Osteocyte (in vitro differentiated cells): ENCODE measurements around the gene MRTFA. TPM values are rescaled to one million over a fixed set of nuclear protein-coding genes. Genes with fewer than 3 reads are reported as not detected.

Experiments used
- DNase-seq: peaks from one replicate; pipeline ENCODE4 v3.0.0; 2021; ENCODE audit warnings: mixed read lengths; ENCODE audit not compliant: unreplicated experiment; ENCODE audit errors: extremely low spot score
- H3K27ac Mint-ChIP-seq: one replicate; pipeline ENCODE4 v1.8.0; 2021; ENCODE audit warnings: mild to moderate bottlenecking, mixed read lengths; ENCODE audit not compliant: unreplicated experiment
- H3K27me3 Mint-ChIP-seq: one replicate; pipeline ENCODE4 v1.8.0; 2021; ENCODE audit warnings: mixed read lengths; ENCODE audit not compliant: unreplicated experiment
- H3K36me3 Mint-ChIP-seq: one replicate; pipeline ENCODE4 v1.8.0; 2021; ENCODE audit warnings: mixed read lengths; ENCODE audit not compliant: unreplicated experiment
- H3K4me1 Mint-ChIP-seq: one replicate; pipeline ENCODE4 v1.8.0; 2021; ENCODE audit warnings: mixed read lengths; ENCODE audit not compliant: unreplicated experiment
- H3K4me3 Mint-ChIP-seq: one replicate; pipeline ENCODE4 v1.8.0; 2021; ENCODE audit warnings: mild to moderate bottlenecking, moderate library complexity, mixed read lengths; ENCODE audit not compliant: unreplicated experiment
- H3K9me3 Mint-ChIP-seq: one replicate; pipeline ENCODE4 v1.8.0; 2021; ENCODE audit warnings: mixed read lengths; ENCODE audit not compliant: unreplicated experiment
- CTCF ChIP-seq: fragments of 200-600 bp; sonication (generic); IDR thresholded peaks from 2 replicates; pipeline ENCODE4 v1.5.0; 2021; ENCODE audit warnings: antibody characterized with exemption, mild to moderate bottlenecking, moderate library complexity
- total RNA-seq: library from RNA; stranded (reverse); gene quantifications from 2 replicates; pipeline ENCODE4 v1.2.1, GENCODE V29; 2021

MRTFA gene
- total RNA-seq, 1 donor from 2014 or later = 59.0 TPM

- Mint-ChIP-seq H3K27me3 (no peaks in the 10 kb centered on the region), H3K27ac (no peak overlapping the region), H3K4me1 (no peaks in the 10 kb centered on the region), H3K4me3 (no peak overlapping the region), H3K9me3 (no peaks in the 10 kb centered on the region), H3K36me3 (peaks cover 48% of the 10 kb centered on the region)
- TF ChIP-seq CTCF = no peak
- DNase-seq = no peak
These were observed 211.4 kb downstream of the MRTFA start for GRCh38 chr22:40425082-40425481.

GRCh38 chr22:40423882-40424640, 212.5 kb downstream of the MRTFA start:
- no peak for TF ChIP-seq CTCF
- Mint-ChIP-seq H3K4me3 (no peak overlapping the region), H3K27me3 (no peaks in the 10 kb centered on the region), H3K4me1 (no peaks in the 10 kb centered on the region), H3K36me3 (peaks cover 46% of the 10 kb centered on the region), H3K9me3 (no peaks in the 10 kb centered on the region), H3K27ac (no peak overlapping the region)
- DNase-seq = no peak

GRCh38 chr22:40423310-40423688, 213.2 kb downstream of the MRTFA start:
- DNase-seq = no peak
- Mint-ChIP-seq H3K4me1 (no peaks in the 10 kb centered on the region), H3K27me3 (no peaks in the 10 kb centered on the region), H3K36me3 (peaks cover 43% of the 10 kb centered on the region), H3K27ac (peak overlapping the region; percentile 12), H3K4me3 (no peak overlapping the region), H3K9me3 (no peaks in the 10 kb centered on the region)
- TF ChIP-seq CTCF = no peak

- no peak overlapping the region for H3K27ac Mint-ChIP-seq
- H3K4me1 Mint-ChIP-seq = no peaks in the 10 kb centered on the region
These were observed 213.8 kb downstream of the MRTFA start for GRCh38 chr22:40422558-40423309.

More at GRCh38 chr22:40422558-40423309, 213.8 kb downstream of the MRTFA start:
- Mint-ChIP-seq H3K27me3 (no peaks in the 10 kb centered on the region), H3K9me3 (no peaks in the 10 kb centered on the region), H3K36me3 (peaks cover 43% of the 10 kb centered on the region), H3K4me3 (no peak overlapping the region)
- DNase-seq = no peak
- TF ChIP-seq CTCF = no peak
